Endodermal cell (in vitro differentiated cells): Measurements from ENCODE around the gene APOM. TPM values are rescaled to one million over a fixed set of nuclear protein-coding genes. Genes with fewer than 3 reads are reported as not detected.

Experiments used
- DNase-seq: peaks from one replicate; pipeline ENCODE4 v3.0.0-alpha.2; 2017
- H3K27ac ChIP-seq: 2 replicates; pipeline ENCODE4 v1.5.1; 2013; ENCODE audit warnings: mild to moderate bottlenecking, low read depth, low read length, moderate library complexity
- H3K27me3 ChIP-seq: 2 replicates; pipeline ENCODE4 v1.6.1; 2013; ENCODE audit warnings: mild to moderate bottlenecking, low read length, moderate library complexity; ENCODE audit not compliant: insufficient read depth, control insufficient read depth, poor library complexity, severe bottlenecking
- H3K36me3 ChIP-seq: 2 replicates; pipeline ENCODE4 v1.7.0; 2013; ENCODE audit warnings: mild to moderate bottlenecking, low read length, moderate library complexity; ENCODE audit not compliant: control insufficient read depth, insufficient read depth
- H3K4me1 ChIP-seq: one replicate; pipeline ENCODE4 v1.7.0; 2013; ENCODE audit warnings: low read length; ENCODE audit not compliant: control insufficient read depth, insufficient read depth
- H3K4me3 ChIP-seq: 2 replicates; pipeline ENCODE4 v1.5.1; 2013; ENCODE audit warnings: mild to moderate bottlenecking, low read length, moderate library complexity
- H3K9ac ChIP-seq: 2 replicates; pipeline ENCODE4 v1.6.1; 2013; ENCODE audit warnings: mild to moderate bottlenecking, low read length, moderate library complexity; ENCODE audit not compliant: poor library complexity, severe bottlenecking; ENCODE audit errors: extremely low read depth
- H3K9me3 ChIP-seq: 2 replicates; pipeline ENCODE4 v1.6.1; 2013; ENCODE audit warnings: mild to moderate bottlenecking, low read length, moderate library complexity; ENCODE audit not compliant: control insufficient read depth
- H3K27ac Mint-ChIP-seq: 2 replicates; pipeline ENCODE4 v1.8.0; 2020; ENCODE audit warnings: mixed read lengths
- H3K27me3 Mint-ChIP-seq: 2 replicates; pipeline ENCODE4 v1.8.0; 2021; ENCODE audit warnings: mild to moderate bottlenecking, mixed read lengths; ENCODE audit not compliant: insufficient read depth
- H3K36me3 Mint-ChIP-seq: 2 replicates; pipeline ENCODE4 v1.8.0; 2020; ENCODE audit warnings: low read depth, mixed read lengths
- H3K4me1 Mint-ChIP-seq: 2 replicates; pipeline ENCODE4 v1.8.0; 2020; ENCODE audit warnings: mixed read lengths
- H3K4me3 Mint-ChIP-seq: 2 replicates; pipeline ENCODE4 v1.8.0; 2020; ENCODE audit warnings: mild to moderate bottlenecking, moderate library complexity, mixed read lengths
- H3K9me3 Mint-ChIP-seq: 2 replicates; pipeline ENCODE4 v1.8.0; 2020; ENCODE audit warnings: mild to moderate bottlenecking, mixed read lengths
- WGBS, 2 experiments: methylation state at CpG; one replicate each; pipeline versions ENCODE4 v1.1.5 to v1.1.7; 2013; ENCODE audit warnings: missing lambda C conversion rate in 2 of 2, mixed read lengths in 1 of 2; ENCODE audit not compliant: insufficient coverage in 1 of 2, insufficient read length in 1 of 2; 5-methylcytosine and 5-hydroxymethylcytosine counted together
- total RNA-seq, 2 donors: library from RNA; stranded (reverse); fragmentation: NEBNext Ultra II Directional in 1 of 2; extraction: Animal tissue kit (Norgen Biotek cat#: 25700) in 1 of 2; gene quantifications; 2 replicates in 1 of 2; 3 replicates in 1 of 2; pipeline ENCODE4 v1.2.1, GENCODE V29; 2021
- TF ChIP-seq, protein P1 (sequence below): fragments of 200-600 bp; sonication (generic); conservative IDR thresholded peaks from 2 replicates; pipeline ENCODE4 v1.5.0; 2021; ENCODE audit warnings: antibody characterized with exemption, mild to moderate bottlenecking

The APOM gene
- total RNA-seq, 2 donors from 2014 or later, result 1.6 to 3.2 TPM

DNA sequence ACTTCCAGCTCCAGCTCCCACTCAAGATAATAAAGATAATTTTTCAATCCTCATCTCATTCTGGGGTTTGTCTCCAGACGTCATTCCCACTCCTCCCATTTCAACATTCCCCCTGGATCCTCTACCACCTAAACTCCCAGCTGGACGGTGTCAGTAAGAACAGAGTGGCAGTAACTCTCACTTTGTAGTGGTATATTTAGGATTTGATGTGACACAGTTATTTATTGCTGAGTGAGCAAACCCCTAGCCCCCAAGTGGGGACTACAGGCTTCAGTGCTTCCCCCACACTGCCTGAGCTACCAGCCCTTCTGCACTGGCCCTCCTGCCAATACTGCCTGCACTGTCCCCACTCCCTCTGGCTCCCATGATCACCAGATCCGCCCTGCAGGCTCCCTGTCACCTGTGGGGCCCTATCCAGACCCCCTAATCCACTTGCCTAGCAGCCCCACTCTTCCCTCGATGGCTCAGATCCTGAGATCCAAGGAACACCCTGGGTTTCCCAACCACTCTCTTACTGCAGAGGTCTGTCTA lies 2.5 kb downstream of the APOM start:
- Histone ChIP-seq H3K9ac (no peak overlapping the region), H3K4me1 (peaks cover 8% of the 10 kb centered on the region), H3K27ac (no peak overlapping the region), H3K36me3 (peaks cover 16% of the 10 kb centered on the region), H3K9me3 (no peaks in the 10 kb centered on the region), H3K27me3 (no peaks in the 10 kb centered on the region), H3K4me3 (no peak overlapping the region)
- Mint-ChIP-seq H3K4me3 (peak overlapping the region; percentile 83), H3K36me3 (peaks cover 31% of the 10 kb centered on the region), H3K9me3 (no peaks in the 10 kb centered on the region), H3K4me1 (peaks cover 18% of the 10 kb centered on the region), H3K27ac (peak overlapping the region; percentile 52), H3K27me3 (no peaks in the 10 kb centered on the region)
- TF ChIP-seq, protein P1, sequence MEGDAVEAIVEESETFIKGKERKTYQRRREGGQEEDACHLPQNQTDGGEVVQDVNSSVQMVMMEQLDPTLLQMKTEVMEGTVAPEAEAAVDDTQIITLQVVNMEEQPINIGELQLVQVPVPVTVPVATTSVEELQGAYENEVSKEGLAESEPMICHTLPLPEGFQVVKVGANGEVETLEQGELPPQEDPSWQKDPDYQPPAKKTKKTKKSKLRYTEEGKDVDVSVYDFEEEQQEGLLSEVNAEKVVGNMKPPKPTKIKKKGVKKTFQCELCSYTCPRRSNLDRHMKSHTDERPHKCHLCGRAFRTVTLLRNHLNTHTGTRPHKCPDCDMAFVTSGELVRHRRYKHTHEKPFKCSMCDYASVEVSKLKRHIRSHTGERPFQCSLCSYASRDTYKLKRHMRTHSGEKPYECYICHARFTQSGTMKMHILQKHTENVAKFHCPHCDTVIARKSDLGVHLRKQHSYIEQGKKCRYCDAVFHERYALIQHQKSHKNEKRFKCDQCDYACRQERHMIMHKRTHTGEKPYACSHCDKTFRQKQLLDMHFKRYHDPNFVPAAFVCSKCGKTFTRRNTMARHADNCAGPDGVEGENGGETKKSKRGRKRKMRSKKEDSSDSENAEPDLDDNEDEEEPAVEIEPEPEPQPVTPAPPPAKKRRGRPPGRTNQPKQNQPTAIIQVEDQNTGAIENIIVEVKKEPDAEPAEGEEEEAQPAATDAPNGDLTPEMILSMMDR, result no peak
- DNase-seq, result no peak
- 96% methylated on average over 4 of the region's 4 CpGs; no CpG with 5 or more reads in 1 of the 2 experiments for WGBS, 2 experiments

DNA sequence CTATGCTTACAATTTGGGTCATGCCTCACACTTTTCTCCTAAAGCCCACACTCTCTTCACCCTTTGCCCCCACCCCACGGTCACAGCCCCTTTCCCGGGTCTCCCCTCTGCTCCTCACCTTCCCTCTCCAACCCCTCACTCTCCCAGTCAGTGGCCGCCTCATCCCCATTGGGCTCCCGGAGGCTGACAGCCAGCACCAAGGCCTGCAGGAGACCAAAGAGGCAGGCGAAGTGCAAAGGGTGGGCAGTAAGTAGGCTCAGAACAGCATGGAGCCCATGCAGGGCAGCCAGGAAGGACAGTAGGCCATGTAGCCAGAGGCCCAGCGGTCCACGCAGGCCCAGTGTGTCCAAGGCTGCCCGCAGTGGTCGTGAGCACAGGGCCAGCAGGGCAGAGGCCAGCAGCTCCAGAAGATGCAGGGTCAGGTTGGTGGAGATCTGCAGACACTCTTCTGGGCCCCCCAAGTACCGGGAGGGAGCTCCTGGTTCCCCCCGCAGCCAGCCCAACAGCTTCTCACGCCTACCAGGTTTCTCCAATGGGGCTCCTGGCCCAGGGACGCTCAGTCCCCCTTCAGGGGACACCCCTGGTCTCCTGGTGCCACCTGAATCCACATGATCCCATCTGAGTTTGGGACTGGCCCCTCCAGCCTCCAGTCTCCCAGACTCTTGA lies 3.4 kb downstream of the APOM start:
- 93 to 100% methylated on average over 5 to 13 of the region's 13 CpGs for WGBS, 2 experiments
- no peaks in the 10 kb centered on the region for H3K9me3 ChIP-seq
- H3K36me3 ChIP-seq, result peaks cover 21% of the 10 kb centered on the region
- H3K4me1 Mint-ChIP-seq, result peaks cover 27% of the 10 kb centered on the region
- H3K27me3 ChIP-seq, result no peaks in the 10 kb centered on the region
- DNase-seq, result no peak
- H3K36me3 Mint-ChIP-seq, result peaks cover 39% of the 10 kb centered on the region
- H3K27ac Mint-ChIP-seq, result peak overlapping the region; percentile 92
- no peak overlapping the region for H3K27ac ChIP-seq
- H3K4me3 Mint-ChIP-seq, result peak overlapping the region; percentile 83
- H3K9me3 Mint-ChIP-seq, result no peaks in the 10 kb centered on the region
- no peaks in the 10 kb centered on the region for H3K27me3 Mint-ChIP-seq
- peak overlapping the region; percentile 99 for H3K4me3 ChIP-seq
- H3K9ac ChIP-seq, result no peak overlapping the region
- peaks cover 11% of the 10 kb centered on the region for H3K4me1 ChIP-seq
- TF ChIP-seq, protein P1, result no peak

DNA sequence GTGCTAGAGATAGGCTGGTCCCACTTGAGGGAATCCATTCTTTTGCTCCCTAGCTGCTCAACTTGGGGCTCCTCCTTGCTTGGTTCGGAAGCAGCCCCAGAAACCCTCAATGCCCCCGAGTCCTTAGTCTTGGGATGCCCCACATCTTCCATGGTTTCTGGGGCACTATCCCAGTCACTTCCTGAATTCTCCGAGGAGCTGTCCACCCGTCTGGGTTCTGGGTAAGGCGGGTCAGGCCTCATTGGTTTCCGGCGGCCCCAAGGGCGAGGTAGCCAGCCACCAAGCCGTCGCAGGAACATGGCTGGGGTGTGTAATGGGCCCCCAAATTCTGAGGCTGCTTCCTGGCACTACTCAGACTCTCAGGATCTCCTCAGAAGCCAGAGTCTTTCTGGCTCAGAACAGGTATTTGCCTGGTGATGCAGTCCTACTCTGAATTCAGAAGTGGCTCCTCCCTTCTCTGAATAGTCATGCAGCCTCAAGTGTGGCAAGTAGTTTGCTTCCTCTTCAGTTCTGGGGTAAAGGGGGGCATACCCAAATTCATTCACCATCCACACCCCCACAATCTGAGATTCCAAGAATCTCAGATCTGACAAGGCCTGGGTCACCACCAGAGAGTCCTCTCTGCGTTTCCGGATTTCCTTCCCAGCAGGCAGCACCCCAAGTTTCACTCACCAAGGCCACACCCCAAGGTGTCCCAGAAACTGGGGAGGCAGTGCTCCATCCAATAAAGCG lies 4.1 kb downstream of the APOM start:
- peaks cover 34% of the 10 kb centered on the region for H3K4me1 Mint-ChIP-seq
- H3K36me3 Mint-ChIP-seq, result peaks cover 41% of the 10 kb centered on the region
- H3K27me3 ChIP-seq, result no peaks in the 10 kb centered on the region
- H3K27me3 Mint-ChIP-seq, result no peaks in the 10 kb centered on the region
- TF ChIP-seq, protein P1, result no peak
- H3K9ac ChIP-seq, result peak overlapping the region; percentile 75
- peak overlapping the region; percentile 73 for H3K27ac ChIP-seq
- peak; percentile 70 for DNase-seq
- peak overlapping the region; percentile 99 for H3K4me3 ChIP-seq
- H3K4me1 ChIP-seq, result peaks cover 11% of the 10 kb centered on the region
- no peaks in the 10 kb centered on the region for H3K9me3 Mint-ChIP-seq
- H3K27ac Mint-ChIP-seq, result peak overlapping the region; percentile 92
- peaks cover 21% of the 10 kb centered on the region for H3K36me3 ChIP-seq
- peak overlapping the region; percentile 83 for H3K4me3 Mint-ChIP-seq
- no peaks in the 10 kb centered on the region for H3K9me3 ChIP-seq
- WGBS, 2 experiments, result 57 to 70% methylated on average over 9 to 13 of the region's 13 CpGs
